Activated naive CD4-positive, alpha-beta T cell treated with anti-CD3 and anti-CD28 coated beads for 36 hours (primary cell): ENCODE data around the gene ASIC5. TPM values are rescaled to one million over a fixed set of nuclear protein-coding genes. Genes with fewer than 3 reads are reported as not detected.
"Not testable (repeated sequence)": the region's sequence is repeated elsewhere in the genome, so short reads cannot be mapped to it uniquely, and the experiment has no call there.

ENCODE experiments used
- CTCF ChIA-PET: fragments of 350-600 bp; sonication (Branson Sonifier 250); formaldehyde crosslinking; loops from one replicate; lab custom pipeline; 2021; ENCODE audit warnings: antibody characterized with exemption; lab: Charles Lee
- DNase-seq: peaks from one replicate; pipeline ENCODE4 v3.0.0-alpha.2; 2020
- H3K27ac Mint-ChIP-seq: one replicate; pipeline ENCODE4 v1.8.0; 2021; ENCODE audit warnings: mild to moderate bottlenecking, mixed read lengths
- H3K27me3 Mint-ChIP-seq: one replicate; pipeline ENCODE4 v1.8.0; 2021; ENCODE audit warnings: low read depth, mixed read lengths
- H3K36me3 Mint-ChIP-seq: one replicate; pipeline ENCODE4 v1.8.0; 2021; ENCODE audit warnings: low read depth, mixed read lengths
- H3K4me1 Mint-ChIP-seq: one replicate; pipeline ENCODE4 v1.8.0; 2021; ENCODE audit warnings: low read depth, mixed read lengths
- H3K4me3 Mint-ChIP-seq: one replicate; pipeline ENCODE4 v1.8.0; 2021; ENCODE audit warnings: mild to moderate bottlenecking, moderate library complexity, mixed read lengths
- H3K9me3 Mint-ChIP-seq: one replicate; pipeline ENCODE4 v1.8.0; 2021; ENCODE audit warnings: mixed read lengths
- intact Hi-C: fragments of 100-400 bp; cut with micrococcal nuclease; formaldehyde crosslinking; loops from one replicate; pipeline ENCODE4 v1.15.1; 2023
- total RNA-seq, 2 experiments: library from RNA; stranded (reverse); gene quantifications; one replicate each; pipeline ENCODE4 v1.2.3, GENCODE V29; 2021

ASIC5 gene
- total RNA-seq, 2 experiments from 2014 or later: not detected

DNA sequence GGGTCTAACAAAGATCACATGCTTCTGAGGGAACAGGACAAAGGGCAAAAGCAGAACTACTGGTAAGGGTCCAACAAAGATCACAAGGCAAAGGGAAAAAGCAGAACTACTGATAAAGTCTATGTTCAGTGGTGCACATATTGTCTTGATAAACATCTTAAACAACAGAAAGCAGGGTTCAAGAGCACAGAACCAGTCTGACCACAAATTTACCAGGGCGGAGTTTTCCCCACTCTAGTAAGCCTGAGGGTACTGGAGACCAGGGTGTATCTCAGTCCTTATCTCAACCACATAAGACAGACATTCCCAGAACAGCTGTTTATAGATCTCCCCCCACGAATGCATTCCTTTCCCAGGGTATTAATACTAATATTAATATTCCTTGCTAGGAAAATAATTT, 32.3 kb upstream of the ASIC5 start:
- H3K27ac Mint-ChIP-seq, H3K36me3 Mint-ChIP-seq, DNase-seq, intact Hi-C loops, H3K4me1 Mint-ChIP-seq, H3K27me3 Mint-ChIP-seq, CTCF ChIA-PET, H3K4me3 Mint-ChIP-seq: not testable (repeated sequence)
- H3K9me3 Mint-ChIP-seq: peaks cover 13% of the 10 kb centered on the region

DNA sequence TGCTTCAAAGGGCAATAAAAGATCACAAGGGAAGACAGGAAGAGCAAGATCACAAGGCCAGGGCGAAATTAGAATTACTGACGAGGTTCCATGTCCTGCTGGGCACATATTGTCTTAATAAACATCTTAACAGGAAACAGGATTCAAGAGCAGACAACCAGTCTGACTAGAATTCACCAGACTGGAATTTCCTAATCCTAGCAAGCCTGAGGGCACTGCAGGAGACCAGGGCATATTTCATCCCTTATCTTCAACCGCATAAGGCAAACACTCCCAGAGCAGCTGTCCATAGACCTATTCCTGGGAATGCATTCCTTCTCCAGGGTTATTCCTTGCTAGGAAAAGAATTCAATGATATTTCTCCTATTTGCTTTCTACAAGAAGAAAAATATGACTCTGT, 25.0 kb upstream of the ASIC5 start:
- H3K36me3 Mint-ChIP-seq: no peaks in the 10 kb centered on the region
- no peak overlapping the region for H3K27ac Mint-ChIP-seq
- peaks cover 22% of the 10 kb centered on the region for H3K27me3 Mint-ChIP-seq
- intact Hi-C loops: no loop called here
- DNase-seq: no peak
- H3K4me3 Mint-ChIP-seq: no peak overlapping the region
- H3K9me3 Mint-ChIP-seq: peaks cover 4% of the 10 kb centered on the region
- no peaks in the 10 kb centered on the region for H3K4me1 Mint-ChIP-seq
- CTCF ChIA-PET: no interaction called here

DNA sequence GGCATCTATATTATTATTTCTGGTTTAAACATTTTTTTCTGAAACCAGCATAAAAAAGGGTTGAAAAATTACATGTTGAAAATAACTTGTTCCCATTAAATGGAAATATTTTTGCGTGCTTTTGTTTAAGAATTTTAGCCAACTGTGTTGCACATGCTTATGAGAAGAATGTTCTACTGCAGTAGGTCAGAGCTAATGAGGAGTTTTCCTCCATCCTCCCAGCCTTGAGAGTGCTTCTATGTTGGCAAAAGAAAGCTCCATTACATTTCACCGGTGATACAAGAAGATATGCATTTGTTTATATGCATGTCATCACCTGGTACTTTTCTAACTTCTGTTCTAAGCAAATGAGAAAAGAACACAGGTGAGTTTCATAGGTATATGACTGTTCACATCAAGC, 23.9 kb upstream of the ASIC5 start:
- CTCF ChIA-PET: no interaction called here
- no peak overlapping the region for H3K4me3 Mint-ChIP-seq
- peaks cover 23% of the 10 kb centered on the region for H3K27me3 Mint-ChIP-seq
- no peak for DNase-seq
- no peaks in the 10 kb centered on the region for H3K36me3 Mint-ChIP-seq
- no peaks in the 10 kb centered on the region for H3K9me3 Mint-ChIP-seq
- intact Hi-C loops: no loop called here
- H3K4me1 Mint-ChIP-seq: no peaks in the 10 kb centered on the region
- H3K27ac Mint-ChIP-seq: no peak overlapping the region

DNA sequence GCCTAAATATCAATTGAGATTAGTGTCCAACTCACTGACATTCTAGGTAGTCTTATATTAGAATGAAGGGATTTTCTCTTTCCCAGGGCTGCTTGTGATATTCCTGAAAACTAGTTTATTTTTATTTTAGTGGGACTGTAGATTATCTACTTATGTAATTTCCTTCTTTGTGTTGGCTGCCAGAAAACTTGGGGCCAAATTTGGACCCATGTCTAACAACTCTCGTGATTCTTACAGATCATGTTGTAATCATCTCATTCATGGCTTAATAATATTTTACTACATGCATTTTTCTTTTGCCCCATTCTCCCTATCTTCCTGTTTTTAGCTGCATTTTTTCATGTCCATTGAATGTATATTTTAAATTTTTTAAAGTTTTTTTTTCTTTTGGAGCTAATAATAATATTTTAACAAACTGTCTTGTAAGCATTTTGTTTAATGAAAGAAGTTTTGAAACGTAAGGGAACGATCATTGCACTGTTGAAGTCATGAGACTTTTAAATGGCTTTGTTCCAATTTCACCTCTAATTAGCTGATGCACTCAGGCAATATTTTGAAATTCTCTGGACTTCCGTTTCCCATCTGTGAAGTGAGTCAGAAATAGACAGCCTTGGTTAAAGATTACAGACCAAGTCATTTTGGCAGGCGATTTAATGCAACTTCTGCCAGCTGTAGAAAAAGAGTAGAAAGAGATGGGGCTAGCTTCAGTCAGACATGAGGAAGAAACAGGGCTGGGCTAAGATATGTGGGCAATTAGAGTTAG, 23.1 kb upstream of the ASIC5 start:
- H3K36me3 Mint-ChIP-seq: no peaks in the 10 kb centered on the region
- H3K9me3 Mint-ChIP-seq: no peaks in the 10 kb centered on the region
- DNase-seq: no peak
- no peak overlapping the region for H3K27ac Mint-ChIP-seq
- peaks cover 24% of the 10 kb centered on the region for H3K27me3 Mint-ChIP-seq
- no peak overlapping the region for H3K4me3 Mint-ChIP-seq
- CTCF ChIA-PET: no interaction called here
- intact Hi-C loops: no loop called here
- no peaks in the 10 kb centered on the region for H3K4me1 Mint-ChIP-seq

DNA sequence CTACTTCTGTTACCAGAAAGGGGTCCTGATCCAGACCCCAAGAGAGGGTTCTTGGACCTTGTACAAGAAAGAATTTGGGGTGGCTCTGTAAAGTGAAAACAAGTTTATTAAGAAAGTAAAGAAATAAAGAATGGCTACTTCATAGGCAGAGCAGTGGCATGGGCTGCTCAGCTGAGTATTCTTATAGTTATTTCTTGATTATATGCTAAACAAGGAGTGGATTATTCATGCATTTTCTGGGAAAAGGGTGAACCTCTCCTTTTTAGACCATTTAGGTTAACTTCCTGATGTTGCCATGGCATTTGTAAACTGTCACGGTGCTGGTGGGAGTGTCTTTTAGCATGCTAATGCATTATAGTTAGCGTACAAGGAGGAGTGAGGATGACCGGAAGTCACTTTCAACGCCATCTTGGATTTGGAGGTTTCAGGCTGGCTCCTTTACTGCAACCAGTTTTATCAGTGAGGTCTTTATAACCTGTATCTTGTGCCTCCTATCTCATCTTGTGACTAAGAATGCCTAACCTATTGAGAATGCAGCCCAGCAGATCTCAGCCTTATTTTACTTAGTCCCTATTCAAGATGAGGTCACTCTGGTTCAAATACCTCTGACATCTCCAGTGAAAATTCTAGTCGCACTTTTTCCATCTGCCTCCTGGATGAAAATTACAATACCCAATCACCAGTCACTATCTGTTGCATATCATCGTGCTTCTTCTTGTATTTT, 21.9 kb upstream of the ASIC5 start:
- no peak overlapping the region for H3K27ac Mint-ChIP-seq
- no peak for DNase-seq
- peaks cover 18% of the 10 kb centered on the region for H3K27me3 Mint-ChIP-seq
- H3K4me1 Mint-ChIP-seq: no peaks in the 10 kb centered on the region
- intact Hi-C loops: no loop called here
- CTCF ChIA-PET: no interaction called here
- H3K9me3 Mint-ChIP-seq: no peaks in the 10 kb centered on the region
- no peak overlapping the region for H3K4me3 Mint-ChIP-seq
- H3K36me3 Mint-ChIP-seq: no peaks in the 10 kb centered on the region

DNA sequence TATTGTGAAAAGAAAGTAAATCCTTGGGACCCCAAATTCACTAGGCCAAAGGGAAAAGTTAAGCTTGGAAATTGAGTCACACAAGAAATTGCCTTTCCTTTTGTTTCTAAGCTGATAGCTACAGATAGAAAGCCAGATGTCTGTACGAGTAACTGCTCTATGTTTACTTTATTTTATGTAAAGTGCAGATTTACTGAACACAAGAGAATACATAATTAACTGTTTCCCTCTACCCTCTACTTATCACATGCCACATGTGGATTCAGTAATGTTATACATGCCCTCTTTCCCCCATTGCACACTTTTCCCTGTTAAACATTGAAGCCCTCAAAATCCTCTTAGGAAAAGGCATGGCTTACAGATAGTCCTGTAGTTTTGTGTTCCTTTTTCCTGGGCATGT, 21.0 kb upstream of the ASIC5 start:
- Mint-ChIP-seq H3K4me3 (no peak overlapping the region), H3K27me3 (peaks cover 14% of the 10 kb centered on the region), H3K9me3 (no peaks in the 10 kb centered on the region), H3K27ac (no peak overlapping the region), H3K36me3 (no peaks in the 10 kb centered on the region), H3K4me1 (no peaks in the 10 kb centered on the region)
- intact Hi-C loops: no loop called here
- CTCF ChIA-PET: no interaction called here
- no peak for DNase-seq

DNA sequence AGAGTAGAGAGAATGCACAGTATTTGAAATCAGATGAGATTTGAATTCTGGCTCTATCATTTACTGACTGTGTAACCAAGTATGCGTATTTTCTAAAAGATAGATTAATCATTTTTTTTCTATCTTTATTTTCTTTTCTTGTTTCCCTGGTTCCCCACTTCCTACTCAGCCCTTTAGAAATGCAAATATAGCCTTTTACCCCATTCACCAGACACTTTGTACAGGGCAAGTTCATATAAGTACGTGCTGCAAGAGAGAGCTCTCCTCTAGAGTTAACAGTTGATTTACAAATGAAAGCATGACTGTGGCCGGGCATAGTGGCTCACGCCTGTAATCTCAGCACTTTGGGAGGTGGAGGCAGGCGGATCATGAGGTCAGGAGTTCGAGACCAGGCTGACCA, 19.6 kb upstream of the ASIC5 start:
- no peak overlapping the region for H3K4me3 Mint-ChIP-seq
- H3K9me3 Mint-ChIP-seq: no peaks in the 10 kb centered on the region
- no peaks in the 10 kb centered on the region for H3K36me3 Mint-ChIP-seq
- no peak overlapping the region for H3K27ac Mint-ChIP-seq
- H3K4me1 Mint-ChIP-seq: no peaks in the 10 kb centered on the region
- no peak for DNase-seq
- intact Hi-C loops: no loop called here
- CTCF ChIA-PET: no interaction called here
- H3K27me3 Mint-ChIP-seq: peaks cover 7% of the 10 kb centered on the region

DNA sequence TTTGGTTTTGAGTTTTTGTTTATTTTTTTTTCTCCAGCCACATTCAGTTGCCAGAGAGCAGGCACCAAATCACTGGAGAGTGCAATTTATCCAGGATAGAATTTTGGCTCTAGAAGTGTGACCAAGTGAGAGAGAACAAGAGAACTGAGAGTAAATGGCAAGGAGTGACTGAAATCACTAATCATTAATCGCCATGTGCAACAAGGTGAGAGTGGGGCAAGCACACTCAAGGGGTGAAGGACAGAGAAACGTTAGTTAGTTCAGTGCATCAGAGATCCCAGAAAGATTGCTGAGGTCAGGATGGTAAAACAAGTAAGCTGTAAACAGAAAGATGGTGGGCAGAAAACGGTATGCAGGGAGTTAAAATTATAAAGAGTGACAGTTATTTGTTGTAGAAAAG, 17.8 kb upstream of the ASIC5 start:
- CTCF ChIA-PET: no interaction called here
- intact Hi-C loops: no loop called here
- Mint-ChIP-seq H3K36me3 (no peaks in the 10 kb centered on the region), H3K27ac (no peak overlapping the region), H3K9me3 (no peaks in the 10 kb centered on the region), H3K4me3 (no peak overlapping the region), H3K4me1 (no peaks in the 10 kb centered on the region), H3K27me3 (peaks cover 6% of the 10 kb centered on the region)
- no peak for DNase-seq

DNA sequence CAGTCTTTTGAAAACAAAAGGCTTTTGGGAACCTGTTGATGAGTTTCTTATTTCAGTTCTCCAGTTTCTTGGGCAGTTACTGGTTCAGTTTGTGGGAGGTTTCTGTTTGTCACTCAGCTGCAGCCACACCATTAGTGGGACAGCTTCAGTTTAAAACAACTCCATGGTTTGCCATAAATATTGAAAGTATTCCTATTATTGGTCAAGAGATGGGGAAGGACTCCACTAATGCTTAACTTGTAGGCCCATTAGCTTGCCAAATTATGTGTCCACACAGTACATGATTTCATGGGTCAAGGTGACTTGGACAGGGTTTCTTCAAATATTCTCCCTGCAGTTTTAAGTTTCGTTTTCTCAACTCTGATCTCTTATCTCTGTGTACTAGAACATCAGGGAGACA, 15.5 kb upstream of the ASIC5 start:
- peaks cover 6% of the 10 kb centered on the region for H3K27me3 Mint-ChIP-seq
- CTCF ChIA-PET: no interaction called here

DNA sequence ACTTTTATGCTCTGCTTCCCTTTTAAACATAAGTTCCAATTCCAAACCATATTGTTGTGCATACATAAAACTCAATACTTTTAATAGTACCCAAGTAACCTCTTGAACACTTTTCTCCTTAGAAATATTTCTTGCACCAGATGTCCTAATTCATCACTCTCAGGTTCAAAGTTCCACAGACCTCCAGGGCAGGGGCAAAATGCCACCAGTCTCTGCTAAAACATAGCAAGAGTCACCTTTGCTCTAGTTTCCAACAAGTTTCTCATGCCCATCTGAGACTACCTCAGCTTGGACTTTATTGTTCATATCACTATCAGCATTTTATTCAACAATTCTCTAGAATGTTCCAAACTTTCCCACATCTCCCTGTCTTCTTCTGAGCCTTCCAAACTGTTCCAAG, 13.7 kb upstream of the ASIC5 start:
- intact Hi-C loops: no loop called here
- Mint-ChIP-seq H3K4me3 (no peak overlapping the region), H3K27me3 (peaks cover 2% of the 10 kb centered on the region), H3K27ac (no peak overlapping the region), H3K4me1 (no peaks in the 10 kb centered on the region), H3K36me3 (peaks cover 1% of the 10 kb centered on the region), H3K9me3 (no peaks in the 10 kb centered on the region)
- CTCF ChIA-PET: no interaction called here
- DNase-seq: no peak

More for the DNA sequence above, 15.5 kb upstream of the ASIC5 start:
- H3K27ac Mint-ChIP-seq: no peak overlapping the region
- H3K4me1 Mint-ChIP-seq: no peaks in the 10 kb centered on the region
- no peak overlapping the region for H3K4me3 Mint-ChIP-seq
- DNase-seq: no peak
- H3K9me3 Mint-ChIP-seq: no peaks in the 10 kb centered on the region
- intact Hi-C loops: no loop called here
- H3K36me3 Mint-ChIP-seq: no peaks in the 10 kb centered on the region

DNA sequence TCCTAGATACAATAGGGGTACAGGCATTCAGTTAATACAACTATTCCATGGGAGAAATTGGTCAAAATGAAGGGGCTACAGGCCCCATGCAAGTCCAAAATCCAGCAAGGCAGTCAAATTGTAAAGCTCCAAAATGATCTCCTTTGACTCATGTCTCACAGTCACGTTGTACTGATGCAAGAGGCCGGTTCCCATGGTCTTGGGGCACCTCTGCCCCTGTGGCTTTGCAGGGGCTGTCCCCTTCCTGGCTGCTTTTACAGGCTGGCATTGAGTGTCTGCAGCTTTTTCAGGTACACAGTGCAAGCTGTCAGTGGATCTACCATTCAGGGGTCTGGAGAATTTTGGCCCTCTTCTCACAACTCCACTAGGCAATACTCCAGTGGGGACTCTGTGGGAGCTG, 12.5 kb upstream of the ASIC5 start:
- H3K9me3 Mint-ChIP-seq: no peaks in the 10 kb centered on the region
- H3K36me3 Mint-ChIP-seq: peaks cover 1% of the 10 kb centered on the region
- no peak overlapping the region for H3K27ac Mint-ChIP-seq
- intact Hi-C loops: no loop called here
- CTCF ChIA-PET: no interaction called here
- H3K4me1 Mint-ChIP-seq: no peaks in the 10 kb centered on the region
- peaks cover 2% of the 10 kb centered on the region for H3K27me3 Mint-ChIP-seq
- DNase-seq: no peak
- no peak overlapping the region for H3K4me3 Mint-ChIP-seq

DNA sequence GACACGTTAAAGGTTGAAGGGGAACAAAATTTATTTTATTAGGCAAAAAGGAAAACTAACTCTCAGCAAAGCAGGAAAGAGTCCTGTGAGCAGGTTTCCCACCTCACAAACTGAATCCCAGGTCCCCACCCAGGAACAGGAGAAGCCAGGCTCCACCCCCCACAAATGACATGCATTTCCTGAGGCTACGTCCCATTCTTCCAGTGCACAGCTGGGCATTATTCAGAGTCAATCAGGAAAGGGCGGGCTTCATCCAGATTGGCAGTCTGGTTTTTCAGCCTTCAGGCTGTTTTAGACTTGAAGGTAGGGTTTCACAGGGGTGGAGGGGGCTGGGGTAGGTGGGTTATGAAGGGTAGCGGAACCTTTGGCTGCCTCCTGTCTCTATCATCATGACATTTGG, 11.9 kb upstream of the ASIC5 start:
- Mint-ChIP-seq H3K4me1 (no peaks in the 10 kb centered on the region), H3K27ac (no peak overlapping the region), H3K4me3 (no peak overlapping the region), H3K27me3 (peaks cover 2% of the 10 kb centered on the region), H3K9me3 (no peaks in the 10 kb centered on the region), H3K36me3 (peaks cover 1% of the 10 kb centered on the region)
- DNase-seq: no peak
- intact Hi-C loops: no loop called here
- CTCF ChIA-PET: no interaction called here

DNA sequence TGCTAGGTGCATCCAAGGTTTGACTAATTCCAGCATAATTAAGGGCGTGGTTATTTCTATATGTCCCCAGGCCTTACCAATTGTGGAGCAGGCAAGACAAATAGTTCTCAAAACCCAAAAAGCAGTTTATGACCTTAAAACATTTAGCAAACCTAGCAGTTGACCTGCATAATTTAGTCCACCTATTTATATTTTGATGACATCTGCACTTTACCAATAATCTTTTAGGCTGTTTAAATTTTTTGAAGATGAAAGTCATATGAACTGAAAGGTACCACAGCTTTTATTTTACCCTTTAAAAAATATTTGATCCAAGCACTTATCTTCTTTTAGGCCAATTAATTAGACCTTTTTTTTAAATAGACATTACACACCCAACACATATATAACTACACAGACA, 9.8 kb upstream of the ASIC5 start:
- DNase-seq: no peak
- Mint-ChIP-seq H3K4me1 (no peaks in the 10 kb centered on the region), H3K36me3 (peaks cover 1% of the 10 kb centered on the region), H3K27ac (no peak overlapping the region), H3K9me3 (no peaks in the 10 kb centered on the region), H3K4me3 (no peak overlapping the region), H3K27me3 (peaks cover 2% of the 10 kb centered on the region)
- intact Hi-C loops: no loop called here
- CTCF ChIA-PET: no interaction called here
